Activated CD8-positive, alpha-beta T cell treated with anti-CD3 and anti-CD28 coated beads for 36 hours (primary cell): Measurements from ENCODE around the gene SLC18B1. TPM values are rescaled to one million over a fixed set of nuclear protein-coding genes. Genes with fewer than 3 reads are reported as not detected.

Source experiments
- ATAC-seq: fragments of 200-7000 bp; cut with Tn5 transposase; one replicate; pipeline ENCODE4 v1.10.0; 2021; ENCODE audit warnings: mild to moderate bottlenecking, moderate library complexity
- CTCF ChIA-PET: fragments of 350-600 bp; sonication (Branson Sonifier 250); formaldehyde crosslinking; loops from one replicate; lab custom pipeline; 2021; ENCODE audit warnings: antibody characterized with exemption; lab: Charles Lee
- POLR2A ChIA-PET: fragments of 350-600 bp; sonication (Branson Sonifier 250); formaldehyde crosslinking; loops from one replicate; lab custom pipeline; 2021; ENCODE audit warnings: antibody characterized with exemption; lab: Charles Lee
- DNase-seq: peaks from one replicate; pipeline ENCODE4 v3.0.0-alpha.2; 2020
- H3K27ac Mint-ChIP-seq: one replicate; pipeline ENCODE4 v1.8.0; 2021; ENCODE audit warnings: mild to moderate bottlenecking, mixed read lengths
- H3K27me3 Mint-ChIP-seq: one replicate; pipeline ENCODE4 v1.8.0; 2021; ENCODE audit warnings: mixed read lengths
- H3K36me3 Mint-ChIP-seq: one replicate; pipeline ENCODE4 v1.8.0; 2021; ENCODE audit warnings: low read depth, mixed read lengths
- H3K4me1 Mint-ChIP-seq: one replicate; pipeline ENCODE4 v1.8.0; 2021; ENCODE audit warnings: low read depth, mixed read lengths
- H3K4me3 Mint-ChIP-seq: one replicate; pipeline ENCODE4 v1.8.0; 2021; ENCODE audit warnings: mild to moderate bottlenecking, moderate library complexity, mixed read lengths
- H3K9me3 Mint-ChIP-seq: one replicate; pipeline ENCODE4 v1.8.0; 2021; ENCODE audit warnings: mixed read lengths
- CTCF ChIP-seq: fragments of 200-600 bp; IDR thresholded peaks from one replicate; pipeline ENCODE4 v1.8.0; 2022; ENCODE audit warnings: antibody characterized with exemption, mild to moderate bottlenecking
- intact Hi-C: fragments of 100-400 bp; cut with micrococcal nuclease; formaldehyde crosslinking; loops from one replicate; pipeline ENCODE4 v1.10.0; 2022
- total RNA-seq, 2 experiments: library from RNA; stranded (reverse); gene quantifications; one replicate each; pipeline ENCODE4 v1.2.3, GENCODE V29; 2021

The SLC18B1 gene
- total RNA-seq, 2 experiments from 2014 or later: 7.0 to 8.5 TPM

GRCh38 chr6:132749111-132749510, 49.3 kb downstream of the SLC18B1 start:
- ATAC-seq (peak; percentile 30), DNase-seq (no peak)
- CTCF ChIA-PET: interaction anchor here (0.9 to 2.1 kb wide), 4 partner anchors 9 to 1168 kb away, joined by 3 to 6 read pairs (median 5); no protein-coding TSS in a partner anchor
- Mint-ChIP-seq H3K9me3 (no peaks in the 10 kb centered on the region), H3K4me3 (no peak overlapping the region), H3K27ac (peak overlapping the region; percentile 60), H3K4me1 (peaks cover 26% of the 10 kb centered on the region), H3K36me3 (peaks cover 59% of the 10 kb centered on the region), H3K27me3 (no peaks in the 10 kb centered on the region)
- TF ChIP-seq CTCF: no peak
- intact Hi-C loops: no loop called here
- POLR2A ChIA-PET: interaction anchor here (1.5 kb wide), 1 partner anchor 67 kb away, joined by 7 read pairs; no protein-coding TSS in a partner anchor

GRCh38 chr6:132748446-132748845, 50.0 kb downstream of the SLC18B1 start:
- intact Hi-C loops: no loop called here
- H3K27ac Mint-ChIP-seq: no peak overlapping the region
- no peak overlapping the region for H3K4me3 Mint-ChIP-seq
- H3K27me3 Mint-ChIP-seq: no peaks in the 10 kb centered on the region
- POLR2A ChIA-PET: interaction anchor here (1.5 kb wide), 1 partner anchor 68 kb away, joined by 7 read pairs; no protein-coding TSS in a partner anchor
- ATAC-seq (no peak), DNase-seq (no peak)
- no peaks in the 10 kb centered on the region for H3K9me3 Mint-ChIP-seq
- TF ChIP-seq CTCF: no peak
- CTCF ChIA-PET: interaction anchor here (0.9 to 2.1 kb wide), 4 partner anchors 9 to 1168 kb away, joined by 3 to 6 read pairs (median 5); no protein-coding TSS in a partner anchor
- peaks cover 64% of the 10 kb centered on the region for H3K36me3 Mint-ChIP-seq
- peaks cover 26% of the 10 kb centered on the region for H3K4me1 Mint-ChIP-seq

- peaks cover 8% of the 10 kb centered on the region for H3K9me3 Mint-ChIP-seq
- no peak overlapping the region for H3K4me3 Mint-ChIP-seq
- no peaks in the 10 kb centered on the region for H3K27me3 Mint-ChIP-seq
- no peak for DNase-seq
- ChIA-PET CTCF (no interaction called here), POLR2A (no interaction called here)
- no peak for ATAC-seq
- H3K27ac Mint-ChIP-seq: no peak overlapping the region
- no peak for TF ChIP-seq CTCF
- intact Hi-C loops: no loop called here
- peaks cover 64% of the 10 kb centered on the region for H3K36me3 Mint-ChIP-seq
- peaks cover 18% of the 10 kb centered on the region for H3K4me1 Mint-ChIP-seq
Measured at GRCh38 chr6:132746048-132746447, 52.4 kb downstream of the SLC18B1 start.

- no peak overlapping the region for H3K27ac Mint-ChIP-seq
- no peak for TF ChIP-seq CTCF
- DNase-seq (no peak), ATAC-seq (no peak)
- peaks cover 42% of the 10 kb centered on the region for H3K36me3 Mint-ChIP-seq
- intact Hi-C loops: no loop called here
- no peaks in the 10 kb centered on the region for H3K27me3 Mint-ChIP-seq
- ChIA-PET POLR2A (no interaction called here), CTCF (no interaction called here)
- peaks cover 17% of the 10 kb centered on the region for H3K9me3 Mint-ChIP-seq
- peaks cover 3% of the 10 kb centered on the region for H3K4me1 Mint-ChIP-seq
- H3K4me3 Mint-ChIP-seq: no peak overlapping the region
Measured at GRCh38 chr6:132742495-132742894, 55.9 kb downstream of the SLC18B1 start.

DNA sequence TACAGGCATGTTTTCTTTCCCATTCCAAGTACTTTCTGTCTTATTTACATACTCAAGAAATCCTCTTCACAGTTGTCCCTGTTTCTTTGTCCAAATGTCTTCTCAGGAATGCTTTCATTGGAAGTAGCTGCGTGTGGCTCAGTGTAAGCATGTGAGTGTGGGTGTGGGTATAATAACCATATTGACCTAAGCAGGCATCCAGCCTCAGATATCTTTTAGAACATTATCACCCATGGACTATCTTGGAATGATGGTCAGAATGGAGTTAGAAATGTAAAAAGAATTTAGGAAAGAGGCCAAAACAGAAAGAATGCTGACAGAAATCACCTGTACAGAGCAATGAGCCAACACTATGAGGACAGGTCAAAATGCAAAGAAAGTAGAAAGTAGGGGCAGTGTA, 57.2 kb downstream of the SLC18B1 start:
- peaks cover 35% of the 10 kb centered on the region for H3K36me3 Mint-ChIP-seq

More for the DNA sequence above, 57.2 kb downstream of the SLC18B1 start:
- ATAC-seq: no peak
- ChIA-PET CTCF (interaction anchor here (1.1 kb wide), 1 partner anchor 13 kb away, joined by 3 read pairs; no protein-coding TSS in a partner anchor), POLR2A (no interaction called here)
- Mint-ChIP-seq H3K27ac (no peak overlapping the region), H3K4me1 (peaks cover 13% of the 10 kb centered on the region), H3K27me3 (no peaks in the 10 kb centered on the region), H3K9me3 (peaks cover 17% of the 10 kb centered on the region), H3K4me3 (no peak overlapping the region)
- no peak for DNase-seq
- TF ChIP-seq CTCF: no peak
- intact Hi-C loops: no loop called here
